GM18505 (cell line): Measurements from ENCODE around the gene PPP1CA.

Source experiments
- ATAC-seq: cut with Tn5 transposase; IDR thresholded peaks from one replicate; pipeline ENCODE4 v1.9.1; 2021; ENCODE audit not compliant: unreplicated experiment
- POLR2A ChIP-seq: IDR thresholded peaks from 4 replicates; pipeline ENCODE4 v1.6.1; 2011; ENCODE audit warnings: borderline replicate concordance; ENCODE audit not compliant: insufficient read depth, insufficient read length; ENCODE audit errors: extremely low read depth

Gene PPP1CA

DNA sequence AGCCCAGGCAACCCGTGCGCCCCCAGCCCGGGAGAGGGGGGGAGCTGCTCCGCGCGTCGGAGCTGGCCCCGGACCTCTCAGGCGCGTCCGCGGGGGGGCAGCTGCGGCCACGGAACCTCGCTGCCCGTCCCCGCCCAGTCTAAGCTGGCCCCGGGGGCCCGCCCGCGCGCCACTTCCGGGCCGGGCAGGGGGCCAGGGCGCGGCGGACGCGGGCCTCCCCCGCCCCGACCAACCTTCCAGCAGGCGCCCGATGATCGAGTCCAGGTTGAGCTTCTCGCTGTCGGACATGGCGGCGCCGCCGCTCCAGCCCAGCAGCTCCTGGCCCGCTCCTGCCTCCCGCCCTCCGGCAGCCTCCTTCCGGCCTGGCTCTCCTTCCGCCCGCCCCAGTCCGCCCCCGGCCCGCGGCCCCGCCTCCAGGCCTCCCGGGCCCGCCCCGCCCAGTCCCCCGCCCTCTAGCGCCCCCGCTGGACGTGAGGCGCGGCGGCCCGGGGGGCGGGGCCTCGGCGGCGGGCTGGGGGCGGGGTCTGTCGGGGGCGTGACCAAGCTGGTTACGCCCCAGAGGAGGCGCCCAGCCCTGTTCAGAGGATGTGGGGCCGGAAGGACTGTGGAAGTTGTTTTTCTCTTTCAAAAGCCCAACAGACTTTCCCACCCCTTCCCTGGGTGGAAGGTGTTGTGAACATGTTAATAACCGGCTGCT is at the start of gene PPP1CA:
Gene PPP1CA, minus strand, starts transcription at position 364 of the 697 bp plus-strand sequence. Its CDS starts 76 bp downstream, at position 288.
- peak; percentile 60 for ATAC-seq
- TF ChIP-seq POLR2A = peak; percentile 89

DNA sequence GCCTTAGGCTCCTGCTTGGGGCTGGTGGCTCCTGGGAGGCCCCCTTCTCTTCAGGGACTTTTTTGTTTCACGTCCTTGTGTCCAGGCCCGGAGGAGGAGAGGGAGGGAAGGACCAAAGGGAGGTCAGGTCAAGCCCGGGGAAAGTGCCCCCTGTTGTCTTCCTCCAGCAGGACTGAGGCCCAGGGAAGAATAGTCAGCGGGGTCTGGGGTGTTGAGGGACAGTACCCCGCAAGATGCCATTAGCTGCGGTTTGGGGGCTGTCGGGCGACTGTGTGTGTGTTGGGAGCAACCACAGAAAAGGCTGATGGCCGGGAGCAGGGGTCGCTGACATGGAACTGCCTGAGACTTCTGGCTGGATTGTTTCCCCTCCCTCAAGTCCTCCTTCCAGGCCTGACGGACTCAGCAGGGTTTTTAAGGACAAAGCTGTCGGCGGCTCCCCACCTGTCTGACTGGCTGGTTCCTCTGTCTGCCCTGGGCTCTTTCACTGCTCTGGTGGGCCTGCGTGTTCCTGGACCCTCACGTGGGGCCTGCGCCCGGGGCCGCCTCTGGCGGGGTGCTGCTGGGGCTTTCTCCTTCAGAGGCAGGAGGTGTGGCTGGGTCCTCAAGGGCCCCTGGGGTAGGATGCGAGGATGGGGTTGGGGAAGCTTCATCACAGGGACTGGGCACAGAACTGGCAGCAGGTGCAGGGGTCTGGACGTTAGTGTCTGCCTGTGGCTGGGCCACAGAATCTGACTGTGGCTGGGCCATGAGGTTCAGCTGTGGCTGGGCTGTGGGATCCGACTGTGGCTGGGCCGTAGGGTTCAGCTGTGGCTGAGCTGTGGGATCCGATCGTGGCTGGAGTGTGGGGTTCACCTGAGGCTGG is 49.4 kb upstream of the PPP1CA start:
- no peak for ATAC-seq
- no peak for TF ChIP-seq POLR2A

DNA sequence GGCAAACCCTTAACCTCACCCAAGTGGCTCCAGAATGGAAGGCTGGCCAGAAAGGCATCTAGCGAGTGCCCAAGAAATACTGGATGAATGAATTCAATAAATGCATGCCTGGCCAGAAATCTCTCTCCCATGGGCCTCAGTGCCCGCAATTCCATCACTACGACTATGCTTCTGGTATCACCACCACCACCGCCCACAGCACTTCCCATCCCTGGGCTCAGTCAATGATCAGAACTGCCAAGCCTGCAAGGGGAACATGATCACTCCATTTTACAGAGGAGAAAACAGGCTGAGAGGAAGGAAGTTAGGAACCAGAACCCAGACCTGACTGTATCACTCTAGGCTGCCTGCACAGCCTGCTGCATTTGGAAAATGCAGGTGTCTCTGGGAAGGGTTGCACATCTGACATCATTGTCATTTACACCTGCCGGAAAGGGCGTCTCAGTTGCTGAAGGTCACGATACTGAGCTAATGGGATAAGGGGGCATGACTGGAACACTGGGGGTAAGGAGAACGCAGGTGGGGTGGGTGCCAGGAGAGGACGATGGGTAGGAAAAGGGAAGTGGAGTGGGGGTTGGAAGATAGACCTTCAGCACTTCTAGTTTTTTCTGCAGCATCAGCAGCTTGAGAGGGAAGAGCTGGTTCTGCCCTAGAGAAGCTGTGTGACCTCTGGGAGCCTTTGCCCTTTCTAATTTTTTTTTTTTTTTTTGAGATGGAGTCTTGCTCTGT is 47.6 kb upstream of the PPP1CA start:
- no peak for ATAC-seq
- TF ChIP-seq POLR2A = no peak

DNA sequence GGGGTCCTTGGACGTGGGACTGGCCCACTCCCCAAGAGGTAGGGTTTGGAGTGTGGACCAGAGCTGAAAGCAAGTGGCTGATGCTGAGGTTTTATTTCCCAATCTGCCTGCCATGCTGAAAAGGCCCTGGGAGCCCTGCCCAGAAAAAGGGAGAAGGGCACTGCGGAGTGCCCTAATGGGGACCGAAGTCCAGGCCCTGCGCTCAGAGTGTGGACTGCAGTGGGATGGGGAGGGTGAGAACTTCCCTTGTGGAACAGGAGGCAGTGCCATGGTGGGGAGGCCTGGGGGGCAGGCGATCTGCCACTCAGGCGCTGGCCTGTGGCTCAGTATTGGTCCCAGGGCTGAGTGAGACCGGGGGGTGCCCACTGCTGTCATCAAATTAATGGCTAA is 46.6 kb upstream of the PPP1CA start:
- ATAC-seq = no peak
- TF ChIP-seq POLR2A = no peak

DNA sequence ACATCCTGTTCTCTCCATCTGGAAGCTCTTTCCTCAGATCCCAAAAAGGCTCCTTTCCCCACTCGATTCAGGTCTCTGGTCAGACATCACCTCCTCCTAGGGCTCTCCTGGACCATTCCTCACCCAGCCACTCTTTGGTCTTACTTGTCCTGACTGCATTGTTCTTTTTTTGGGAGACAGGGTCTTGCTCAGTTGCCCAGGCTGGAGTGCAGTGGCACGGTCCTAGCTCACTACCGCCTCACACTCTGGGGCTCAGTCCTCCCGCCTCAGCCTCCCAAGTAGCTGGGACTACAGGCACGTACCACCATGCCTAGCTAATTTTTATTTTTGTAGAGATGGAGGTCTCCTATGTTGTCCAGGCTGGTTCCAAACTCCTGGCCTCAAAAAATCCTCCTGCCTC is 43.9 kb upstream of the PPP1CA start:
- no peak for ATAC-seq
- no peak for TF ChIP-seq POLR2A

DNA sequence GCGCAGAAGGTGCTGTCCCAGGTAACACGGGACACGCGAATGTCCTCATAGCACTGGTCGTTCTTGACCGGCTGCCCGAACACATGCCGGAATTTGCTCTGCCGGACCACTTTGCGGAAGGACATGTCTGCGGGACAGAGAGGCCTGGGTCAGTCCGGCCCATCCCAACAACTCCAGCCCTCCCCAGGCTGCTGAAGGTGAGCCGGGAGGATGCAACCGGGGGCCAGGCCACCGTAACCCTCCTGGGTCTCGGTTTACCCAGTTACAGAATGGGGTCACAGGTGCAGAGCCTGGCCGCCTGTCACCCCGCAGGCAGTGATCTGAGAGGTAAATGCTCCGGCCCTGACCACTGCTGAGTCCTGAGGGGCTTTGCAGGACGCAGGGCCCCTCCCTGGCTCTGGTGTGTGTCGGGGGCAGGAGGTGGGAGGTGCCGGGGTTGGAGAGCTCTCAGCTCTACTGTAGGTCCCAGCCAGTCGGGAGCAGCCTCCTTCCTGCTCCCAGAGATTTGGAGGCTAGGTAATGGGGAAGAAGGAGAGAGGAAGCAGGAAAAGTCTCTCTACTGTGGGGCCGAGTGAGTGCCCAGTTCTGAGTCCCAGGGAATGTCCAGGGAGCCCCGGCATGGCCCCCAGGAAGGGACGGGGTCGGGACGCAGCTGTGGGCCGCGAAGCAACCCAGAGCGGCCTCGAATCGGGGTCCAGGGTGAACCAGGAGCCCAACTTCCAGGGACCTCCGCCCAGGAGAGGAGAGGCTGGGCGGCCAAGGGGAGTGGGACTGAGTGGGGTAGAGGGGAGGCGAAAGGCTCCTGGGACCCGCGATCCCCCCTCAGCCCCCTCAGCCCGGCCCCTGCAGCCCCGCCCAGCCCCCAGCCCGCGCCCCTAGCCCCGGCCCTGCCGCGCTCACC is 41.1 kb upstream of the PPP1CA start:
- no peak for ATAC-seq
- TF ChIP-seq POLR2A = peak; percentile 10

DNA sequence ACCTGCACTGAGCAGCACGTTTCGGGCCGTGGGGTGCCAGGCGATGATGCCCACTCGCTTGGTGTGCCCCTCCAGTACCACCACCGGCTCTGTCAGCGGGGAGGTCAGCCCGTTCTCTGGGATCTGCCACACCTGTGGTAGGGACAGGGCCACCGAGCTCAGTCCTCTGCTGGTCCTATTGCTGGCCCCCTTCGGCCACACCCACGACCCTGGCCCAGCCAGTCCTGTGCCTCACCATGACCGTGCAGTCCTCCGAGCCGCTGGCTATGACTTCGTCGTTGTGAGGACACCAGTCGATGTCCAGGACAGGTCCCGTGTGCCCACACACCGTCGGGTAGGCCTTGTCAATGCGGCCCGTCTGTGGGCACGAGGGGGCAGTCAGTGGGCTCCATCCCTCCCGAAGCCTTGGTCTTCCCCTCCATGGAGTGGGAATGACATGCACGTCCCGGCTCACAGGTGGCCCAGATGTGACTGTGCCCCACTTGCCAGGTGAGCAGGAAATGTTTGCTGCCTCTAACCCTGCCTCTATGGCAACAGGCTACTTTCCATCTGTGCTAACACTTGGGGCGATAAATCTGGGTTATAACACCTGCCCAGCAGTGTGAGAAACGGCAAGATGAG is 40.2 kb upstream of the PPP1CA start:
- ATAC-seq = no peak
- TF ChIP-seq POLR2A = peak; percentile 7

DNA sequence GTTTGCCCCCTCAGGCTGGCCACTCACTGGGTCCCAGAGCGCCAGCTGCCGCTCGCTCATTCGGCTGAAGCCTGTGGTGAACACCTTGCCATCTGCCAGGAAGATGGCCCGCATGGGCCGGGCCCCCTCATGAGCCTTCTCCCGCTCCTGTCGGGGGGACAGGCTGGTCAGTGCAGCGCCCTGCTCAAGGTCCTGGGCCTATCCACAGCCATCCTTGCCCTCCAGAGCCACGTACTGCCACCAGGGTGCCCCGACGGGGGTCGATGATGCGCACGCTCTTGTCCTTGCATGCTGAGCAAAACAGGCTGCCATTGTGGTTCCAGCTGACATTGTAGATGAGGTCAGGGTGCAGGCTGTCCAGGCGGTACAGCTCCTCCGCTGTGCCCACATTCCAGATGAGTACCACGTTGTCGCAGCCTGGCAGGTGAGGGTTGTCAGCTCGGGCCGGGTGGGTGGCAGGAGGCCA is 39.5 kb upstream of the PPP1CA start:
- TF ChIP-seq POLR2A = peak; percentile 40
- no peak for ATAC-seq

DNA sequence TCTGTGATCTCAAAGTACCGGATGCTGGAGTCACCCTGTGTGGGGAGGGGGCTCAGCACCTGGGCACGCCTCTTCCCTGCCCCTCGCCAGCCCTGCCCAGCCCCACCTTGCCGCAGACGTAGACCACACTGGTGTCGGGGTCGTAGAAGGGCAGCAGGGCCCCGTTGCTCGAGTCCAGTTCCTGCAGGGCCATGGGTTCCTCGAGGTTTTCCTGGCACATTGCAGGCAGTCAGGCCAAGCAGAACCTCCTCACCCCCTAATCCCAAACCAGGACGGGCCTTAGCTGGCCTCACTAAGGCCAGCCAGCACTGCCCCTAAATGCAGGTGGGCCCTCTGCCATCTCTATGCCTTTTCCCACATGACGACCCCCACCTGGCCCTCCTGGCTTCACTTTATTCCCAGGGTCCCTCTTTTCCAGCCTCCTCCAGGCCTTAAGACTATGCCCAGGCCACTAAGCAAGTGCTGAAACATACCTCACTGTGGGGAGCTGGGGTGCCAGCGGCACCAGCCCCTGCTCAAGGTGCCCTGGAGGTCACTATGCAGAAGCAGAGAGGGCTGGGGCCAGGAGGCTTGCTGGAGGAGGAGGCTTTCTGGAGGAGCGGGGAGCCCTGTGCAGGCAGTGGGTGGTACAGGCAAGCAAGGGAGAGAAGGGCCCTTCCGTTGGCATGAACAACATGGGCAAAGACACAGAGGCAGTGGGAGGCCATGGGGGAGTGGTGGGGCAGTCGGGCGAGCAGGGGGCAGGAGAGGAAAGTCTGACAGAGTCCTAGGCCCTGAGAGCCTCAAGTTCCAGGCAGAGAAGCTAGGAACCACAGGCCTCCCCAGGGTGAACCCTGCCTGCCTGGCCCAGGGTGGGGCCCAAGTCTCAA is 38.8 kb upstream of the PPP1CA start:
- no peak for ATAC-seq
- no peak for TF ChIP-seq POLR2A

DNA sequence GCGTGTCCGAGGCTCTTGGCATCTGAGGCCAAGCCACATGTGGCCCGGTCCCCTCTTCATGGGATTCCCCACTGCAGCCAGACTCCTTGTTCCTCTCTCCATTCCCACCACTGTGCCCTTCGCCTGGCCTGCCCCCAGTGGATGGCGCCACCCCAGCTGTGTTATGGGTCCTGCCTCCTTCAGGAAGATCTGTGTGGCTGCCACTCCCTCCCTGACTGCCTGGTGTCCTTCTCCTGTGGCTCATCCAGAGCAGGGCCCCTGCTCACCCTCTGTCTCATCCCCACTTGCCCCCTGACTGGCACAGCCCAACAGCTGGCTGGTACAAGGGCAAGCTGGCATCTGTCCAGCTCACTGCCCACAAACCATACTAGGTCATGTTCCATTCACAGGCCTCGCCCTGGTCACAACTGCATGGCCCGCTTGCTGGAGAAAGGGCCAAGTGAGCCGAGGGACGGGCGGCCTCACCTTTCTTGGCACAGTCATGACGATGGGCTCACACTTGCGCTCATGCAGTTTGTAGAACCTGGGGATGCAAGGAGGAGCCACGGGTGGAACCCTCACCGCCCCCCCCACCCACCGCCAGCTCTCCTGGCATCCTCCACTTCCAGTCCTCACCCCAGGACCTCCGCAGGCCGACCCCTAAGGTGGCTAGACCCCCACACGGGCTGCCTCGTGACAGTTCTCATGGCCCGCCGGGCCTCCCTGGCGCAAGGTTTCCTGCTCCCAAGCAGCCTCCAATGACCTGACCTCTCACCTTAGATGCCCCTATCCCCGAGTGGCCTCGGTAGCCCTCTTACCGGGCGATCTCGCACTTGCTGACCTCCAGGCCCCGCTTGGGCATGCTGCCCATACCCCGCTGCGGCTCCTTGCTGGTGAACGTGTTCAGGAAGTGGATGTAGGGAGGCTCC is 37.9 kb upstream of the PPP1CA start:
- ATAC-seq = no peak
- TF ChIP-seq POLR2A = no peak
